PFSK-1 (cell line): ENCODE data around the gene RPTOR.

Experiments used
- FOXP2 ChIP-seq: optimal IDR thresholded peaks from 2 replicates; pipeline ENCODE3; 2011; ENCODE audit warnings: borderline replicate concordance, control low read depth, inconsistent platforms; ENCODE audit not compliant: insufficient read depth; ENCODE audit errors: extremely low read length, extremely low read depth
- POLR2AphosphoS5 ChIP-seq: IDR thresholded peaks from 2 replicates; pipeline ENCODE4 v1.6.1; 2012; ENCODE audit warnings: low read depth, mild to moderate bottlenecking, control low read depth, low read length, moderate library complexity
- SIN3A ChIP-seq: IDR thresholded peaks from 2 replicates; pipeline ENCODE4 v1.6.1; 2012; ENCODE audit warnings: mild to moderate bottlenecking, low read length, moderate library complexity, borderline replicate concordance; ENCODE audit not compliant: insufficient read depth
- TAF1 ChIP-seq: IDR thresholded peaks from 2 replicates; pipeline ENCODE4 v1.6.1; 2012; ENCODE audit warnings: low read length, control low read depth, borderline replicate concordance; ENCODE audit not compliant: insufficient read depth
- TF ChIP-seq, protein P1 (sequence below), 2 experiments: IDR thresholded peaks; 2 replicates each; pipeline versions ENCODE4 v1.6.1 to v1.8.0; 2011 to 2012; ENCODE audit warnings: low read depth in 2 of 2, low read length in 2 of 2, control low read depth in 1 of 2, inconsistent platforms in 1 of 2, mild to moderate bottlenecking in 1 of 2, moderate library complexity in 1 of 2; ENCODE audit not compliant: insufficient read depth in 1 of 2

The RPTOR gene

DNA sequence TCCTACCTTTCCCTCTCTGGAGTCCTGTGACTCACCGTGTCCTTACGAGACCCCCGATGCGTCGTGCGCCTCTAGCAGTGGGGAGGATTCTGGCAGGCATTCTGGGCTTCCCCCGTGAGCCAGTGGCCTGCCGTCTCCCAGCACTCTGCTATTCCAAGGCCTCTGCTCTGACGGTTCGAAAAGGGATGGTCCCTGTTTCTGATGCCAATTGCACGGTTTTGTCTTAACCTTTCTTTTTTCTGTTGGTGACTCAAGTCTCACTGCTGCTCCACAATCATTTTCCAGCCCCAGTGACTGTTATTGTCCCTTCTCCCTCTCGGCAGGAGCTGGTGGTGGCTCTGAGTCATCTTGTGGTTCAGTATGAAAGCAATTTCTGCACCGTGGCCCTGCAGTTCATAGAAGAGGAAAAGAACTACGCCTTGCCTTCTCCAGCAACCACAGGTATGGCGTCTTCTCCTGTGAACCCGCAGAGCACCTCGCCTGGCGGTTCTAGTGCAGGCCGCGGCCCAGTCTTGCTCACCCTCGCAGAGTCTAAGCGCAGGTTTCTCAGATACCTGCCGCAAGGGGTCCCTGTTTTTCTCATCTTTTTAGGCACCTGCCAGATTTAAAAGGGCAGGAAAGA is 346.9 kb downstream of the RPTOR start:
- no peak for TF ChIP-seq POLR2AphosphoS5
- TF ChIP-seq TAF1, result no peak
- TF ChIP-seq, protein P1, sequence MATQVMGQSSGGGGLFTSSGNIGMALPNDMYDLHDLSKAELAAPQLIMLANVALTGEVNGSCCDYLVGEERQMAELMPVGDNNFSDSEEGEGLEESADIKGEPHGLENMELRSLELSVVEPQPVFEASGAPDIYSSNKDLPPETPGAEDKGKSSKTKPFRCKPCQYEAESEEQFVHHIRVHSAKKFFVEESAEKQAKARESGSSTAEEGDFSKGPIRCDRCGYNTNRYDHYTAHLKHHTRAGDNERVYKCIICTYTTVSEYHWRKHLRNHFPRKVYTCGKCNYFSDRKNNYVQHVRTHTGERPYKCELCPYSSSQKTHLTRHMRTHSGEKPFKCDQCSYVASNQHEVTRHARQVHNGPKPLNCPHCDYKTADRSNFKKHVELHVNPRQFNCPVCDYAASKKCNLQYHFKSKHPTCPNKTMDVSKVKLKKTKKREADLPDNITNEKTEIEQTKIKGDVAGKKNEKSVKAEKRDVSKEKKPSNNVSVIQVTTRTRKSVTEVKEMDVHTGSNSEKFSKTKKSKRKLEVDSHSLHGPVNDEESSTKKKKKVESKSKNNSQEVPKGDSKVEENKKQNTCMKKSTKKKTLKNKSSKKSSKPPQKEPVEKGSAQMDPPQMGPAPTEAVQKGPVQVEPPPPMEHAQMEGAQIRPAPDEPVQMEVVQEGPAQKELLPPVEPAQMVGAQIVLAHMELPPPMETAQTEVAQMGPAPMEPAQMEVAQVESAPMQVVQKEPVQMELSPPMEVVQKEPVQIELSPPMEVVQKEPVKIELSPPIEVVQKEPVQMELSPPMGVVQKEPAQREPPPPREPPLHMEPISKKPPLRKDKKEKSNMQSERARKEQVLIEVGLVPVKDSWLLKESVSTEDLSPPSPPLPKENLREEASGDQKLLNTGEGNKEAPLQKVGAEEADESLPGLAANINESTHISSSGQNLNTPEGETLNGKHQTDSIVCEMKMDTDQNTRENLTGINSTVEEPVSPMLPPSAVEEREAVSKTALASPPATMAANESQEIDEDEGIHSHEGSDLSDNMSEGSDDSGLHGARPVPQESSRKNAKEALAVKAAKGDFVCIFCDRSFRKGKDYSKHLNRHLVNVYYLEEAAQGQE (IDR thresholded peaks at IDR 0.05; ENCODE audit: insufficient read depth in 1 of 2, low read depth in 2 of 2, low read length in 2 of 2), result no peak
- no peak for TF ChIP-seq FOXP2
- TF ChIP-seq SIN3A, result no peak

DNA sequence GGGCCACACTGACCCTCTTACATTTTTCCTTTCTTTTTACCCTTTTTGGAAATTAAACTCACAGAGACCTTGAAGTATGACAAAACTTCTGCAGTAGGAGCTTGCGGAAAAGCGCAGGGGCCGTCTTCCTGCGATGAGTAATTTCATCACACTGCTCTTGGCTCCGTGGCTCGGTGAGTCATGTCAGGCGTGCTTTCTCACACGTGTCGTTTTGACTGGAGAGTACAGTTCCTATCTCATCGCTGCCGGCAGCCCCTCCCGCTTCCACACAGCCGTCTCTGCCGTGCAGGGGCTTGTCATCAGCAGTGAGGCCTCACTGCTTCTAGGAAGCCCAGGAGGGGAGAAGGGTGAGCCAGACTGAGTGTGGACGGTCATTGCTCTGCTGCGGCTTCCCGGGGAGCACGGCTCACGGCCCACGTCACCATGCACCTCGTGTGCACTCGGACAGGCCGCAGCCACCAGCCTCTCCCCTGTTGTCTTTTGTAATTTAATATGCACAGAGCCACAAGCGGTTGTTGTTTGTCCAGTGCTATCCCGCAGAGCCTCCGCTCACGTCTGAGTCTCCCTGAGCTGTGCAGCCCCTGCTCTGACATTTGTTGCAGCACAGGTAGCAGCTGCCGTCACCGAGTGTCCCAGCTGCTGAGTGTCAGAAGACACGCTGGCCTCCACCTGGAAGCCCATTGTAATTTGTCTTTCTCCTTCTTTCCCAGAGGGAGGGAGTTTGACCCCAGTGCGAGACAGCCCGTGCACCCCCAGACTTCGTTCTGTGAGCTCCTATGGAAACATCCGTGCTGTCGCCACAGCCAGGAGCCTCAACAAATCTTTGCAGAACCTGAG is 347.6 kb downstream of the RPTOR start:
- TF ChIP-seq POLR2AphosphoS5, result peak; percentile 43; the same call in 1 of the 2 replicates
- TF ChIP-seq FOXP2, result peak; percentile 50
- 0 out of 2 replicates have a peak, but pooled peaks have one; percentile 33 for TF ChIP-seq TAF1
- TF ChIP-seq, protein P1 (IDR thresholded peaks at IDR 0.05; ENCODE audit: insufficient read depth in 1 of 2, low read depth in 2 of 2, low read length in 2 of 2), result no peak
- peak; percentile 75; the same call in 1 of the 2 replicates for TF ChIP-seq SIN3A

DNA sequence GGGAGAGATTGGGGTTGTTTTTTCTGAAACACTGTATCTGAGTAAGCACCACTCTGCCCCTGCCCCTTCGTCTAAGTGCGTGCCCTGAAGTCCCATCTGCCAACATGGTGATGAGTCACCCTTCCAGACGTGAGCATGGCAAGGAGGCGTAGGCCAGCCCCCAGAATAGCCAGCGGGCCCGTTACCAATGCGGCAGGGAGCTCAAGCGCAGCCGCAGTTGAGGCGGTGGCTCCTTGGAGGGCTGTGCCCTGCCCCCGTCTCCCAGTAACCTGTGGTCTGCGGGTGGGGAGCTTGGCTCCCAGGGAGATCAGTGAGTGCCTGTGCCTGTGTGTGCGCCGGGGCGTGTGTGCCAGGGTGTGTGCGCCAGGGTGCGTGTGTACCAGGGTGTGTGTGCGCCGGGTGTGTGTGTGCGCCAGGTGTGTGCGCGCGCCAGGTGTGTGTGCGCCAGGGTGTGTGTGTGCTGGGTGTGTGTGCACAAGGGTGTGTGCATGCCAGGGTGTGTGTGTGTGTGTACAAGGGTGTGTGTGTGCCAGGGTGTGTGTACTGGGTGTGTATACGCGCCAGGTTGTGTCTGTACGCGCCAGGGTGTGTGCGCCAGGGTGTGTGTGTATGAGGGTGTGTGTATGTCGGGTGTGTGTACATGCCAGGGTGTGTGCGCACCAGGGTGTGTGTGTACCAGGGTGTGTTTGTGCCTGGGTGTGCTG is 348.4 kb downstream of the RPTOR start:
- TF ChIP-seq SIN3A (no peak), TAF1 (no peak), POLR2AphosphoS5 (no peak), FOXP2 (no peak)
- TF ChIP-seq, protein P1 (IDR thresholded peaks at IDR 0.05; ENCODE audit: insufficient read depth in 1 of 2, low read depth in 2 of 2, low read length in 2 of 2), result no peak

- TF ChIP-seq SIN3A (no peak), TAF1 (no peak), FOXP2 (no peak), POLR2AphosphoS5 (no peak)
- TF ChIP-seq, protein P1 (IDR thresholded peaks at IDR 0.05; ENCODE audit: insufficient read depth in 1 of 2, low read depth in 2 of 2, low read length in 2 of 2), result no peak
Observed at GRCh38 chr17:80893604-80894438, 349.2 kb downstream of the RPTOR start.
